ENCODE data around the gene OR5V1.

DNA sequence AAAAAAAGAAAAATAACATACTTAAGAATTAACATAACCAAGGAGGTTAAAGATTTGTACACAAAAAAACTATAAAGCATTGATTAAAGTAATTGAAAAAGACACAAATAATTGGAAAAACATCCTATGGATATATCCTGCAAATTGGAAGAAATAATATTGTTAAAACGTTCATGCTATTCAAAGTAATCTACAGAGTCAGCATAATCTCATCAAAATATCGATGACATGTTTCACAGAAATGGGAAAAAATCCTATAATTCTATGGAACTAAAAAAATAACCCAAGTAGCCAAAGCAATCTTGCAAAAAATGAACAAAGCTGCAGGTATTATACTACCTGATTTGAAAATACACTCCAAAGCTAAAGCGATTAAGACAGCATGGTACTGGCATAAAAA, 23.3 kb downstream of the OR5V1 start:
- TF ChIP-seq, protein P1, sequence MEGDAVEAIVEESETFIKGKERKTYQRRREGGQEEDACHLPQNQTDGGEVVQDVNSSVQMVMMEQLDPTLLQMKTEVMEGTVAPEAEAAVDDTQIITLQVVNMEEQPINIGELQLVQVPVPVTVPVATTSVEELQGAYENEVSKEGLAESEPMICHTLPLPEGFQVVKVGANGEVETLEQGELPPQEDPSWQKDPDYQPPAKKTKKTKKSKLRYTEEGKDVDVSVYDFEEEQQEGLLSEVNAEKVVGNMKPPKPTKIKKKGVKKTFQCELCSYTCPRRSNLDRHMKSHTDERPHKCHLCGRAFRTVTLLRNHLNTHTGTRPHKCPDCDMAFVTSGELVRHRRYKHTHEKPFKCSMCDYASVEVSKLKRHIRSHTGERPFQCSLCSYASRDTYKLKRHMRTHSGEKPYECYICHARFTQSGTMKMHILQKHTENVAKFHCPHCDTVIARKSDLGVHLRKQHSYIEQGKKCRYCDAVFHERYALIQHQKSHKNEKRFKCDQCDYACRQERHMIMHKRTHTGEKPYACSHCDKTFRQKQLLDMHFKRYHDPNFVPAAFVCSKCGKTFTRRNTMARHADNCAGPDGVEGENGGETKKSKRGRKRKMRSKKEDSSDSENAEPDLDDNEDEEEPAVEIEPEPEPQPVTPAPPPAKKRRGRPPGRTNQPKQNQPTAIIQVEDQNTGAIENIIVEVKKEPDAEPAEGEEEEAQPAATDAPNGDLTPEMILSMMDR (IDR thresholded peaks at IDR 0.05; ENCODE audit: low read depth, low read length) = no peak
- no peak for TF ChIP-seq POLR2A (IDR thresholded peaks at IDR 0.05; ENCODE audit: extremely low read depth, insufficient read length)
- TF ChIP-seq, protein P2, sequence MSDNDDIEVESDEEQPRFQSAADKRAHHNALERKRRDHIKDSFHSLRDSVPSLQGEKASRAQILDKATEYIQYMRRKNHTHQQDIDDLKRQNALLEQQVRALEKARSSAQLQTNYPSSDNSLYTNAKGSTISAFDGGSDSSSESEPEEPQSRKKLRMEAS (IDR thresholded peaks at IDR 0.05; ENCODE audit: low read depth, low read length) = no peak
